HepG2 (cell line): ENCODE data around the gene DSC2. TPM values are rescaled to one million over a fixed set of nuclear protein-coding genes. Genes with fewer than 3 reads are reported as not detected.

Experiments used
- ATAC-seq: fragments of 200-7000 bp; cut with Tn5 transposase; 3 replicates; pipeline ENCODE4 v1.9.1; 2020; ENCODE audit warnings: mild to moderate bottlenecking, moderate library complexity
- BruUV-seq: library from RNA; stranded (reverse); fragments of 400-500 nt; replicated peaks from 2 replicates; lab custom pipeline; 2021; lab: Mats Ljungman, UMichigan
- CTCF ChIA-PET: fragments of 300-600 bp; formaldehyde crosslinking; extraction: SDS; loops from one replicate; lab custom pipeline; 2021; ENCODE audit warnings: low total read pairs, inconsistent platforms, low intra/inter-chr PET ratio; lab: Yijun Ruan, JAX
- POLR2A ChIA-PET: fragments of 350-600 bp; sonication (Branson Sonifier 250); formaldehyde crosslinking; loops from one replicate; lab custom pipeline; 2020; ENCODE audit warnings: antibody characterized with exemption, inconsistent platforms; lab: Yijun Ruan, JAX
- DNase-seq: peaks from one replicate; pipeline ENCODE4 v3.0.0-alpha.2; 2015; ENCODE audit warnings: low spot score
- FAIRE-seq: peaks from 3 replicates; lab custom pipeline; 2011; peaks lifted over from hg19 to GRCh38; lab: Jason Lieb, UNC
- H2AFZ ChIP-seq: one replicate; pipeline ENCODE4 v1.6.1; 2011; ENCODE audit warnings: low read length, inconsistent platforms
- H3K27ac ChIP-seq: fragments of 300-600 bp; 3 replicates; pipeline ENCODE4 v1.8.0; 2011; ENCODE audit warnings: mixed run types, mild to moderate bottlenecking, mixed read lengths, low read length, inconsistent platforms; ENCODE audit not compliant: insufficient read depth; ENCODE audit errors: extremely low read length
- H3K27me3 ChIP-seq, 2 experiments: fragments of 200-600 bp in 1 of 2; 2 replicates in 1 of 2; 3 replicates in 1 of 2; pipeline versions ENCODE4 v1.6.0 to v1.8.0; 2011; ENCODE audit warnings: low read length in 2 of 2, mild to moderate bottlenecking in 2 of 2, moderate library complexity in 2 of 2, inconsistent platforms in 1 of 2; ENCODE audit not compliant: insufficient read depth in 2 of 2, control insufficient read depth in 1 of 2
- H3K36me3 ChIP-seq, 2 experiments: fragments of 200-600 bp in 1 of 2; replicated peaks in 1 of 2; 2 replicates in 1 of 2; 3 replicates in 1 of 2; pipeline versions ENCODE4 v1.5.1 to v1.8.0; 2011; ENCODE audit warnings: low read length in 2 of 2, inconsistent platforms in 1 of 2; ENCODE audit not compliant: insufficient read depth in 2 of 2, control insufficient read depth in 1 of 2
- H3K4me1 ChIP-seq: 2 replicates; pipeline ENCODE4 v1.5.1; 2012; ENCODE audit warnings: low read length, inconsistent platforms; ENCODE audit not compliant: insufficient read depth
- H3K4me2 ChIP-seq: 2 replicates; pipeline ENCODE4 v1.6.0; 2011; ENCODE audit warnings: low read depth, low read length, inconsistent platforms
- H3K4me3 ChIP-seq, 3 experiments: fragments of 200-600 bp in 1 of 3; sonication (generic), shearing (Covaris generic) in 1 of 3; replicated peaks in 1 of 3; 2 replicates each; pipeline ENCODE4 v1.5.1; 2011 to 2016; ENCODE audit warnings: low read length in 3 of 3, inconsistent platforms in 2 of 3, low read depth in 2 of 3, mild to moderate bottlenecking in 2 of 3, control low read depth in 1 of 3, mixed read lengths in 1 of 3; ENCODE audit not compliant: insufficient read depth in 1 of 3
- H3K79me2 ChIP-seq: one replicate; pipeline ENCODE4 v1.6.1; 2011; ENCODE audit warnings: low read length, inconsistent platforms; ENCODE audit not compliant: insufficient read depth
- H3K9ac ChIP-seq: 2 replicates; pipeline ENCODE4 v1.6.0; 2011; ENCODE audit warnings: mild to moderate bottlenecking, low read depth, low read length, inconsistent platforms; ENCODE audit not compliant: insufficient read depth
- H3K9me3 ChIP-seq: 2 replicates; pipeline ENCODE4 v1.5.1; 2012; ENCODE audit warnings: mild to moderate bottlenecking, low read length
- H4K20me1 ChIP-seq: 2 replicates; pipeline ENCODE4 v1.6.0; 2011; ENCODE audit warnings: inconsistent platforms, mild to moderate bottlenecking, low read length, moderate library complexity; ENCODE audit not compliant: insufficient read depth
- GMEB1 ChIP-seq: sonication (generic); formaldehyde crosslinking; IDR thresholded peaks from 2 replicates; pipeline ENCODE4 v1.5.1; 2020; ENCODE audit warnings: missing genetic modification reagents, mild to moderate bottlenecking, borderline replicate concordance
- GMEB2 ChIP-seq: IDR thresholded peaks from 2 replicates; pipeline ENCODE4 v1.6.1; 2016; ENCODE audit warnings: missing biosample characterization, missing genetic modification reagents, low read depth
- POLR2A ChIP-seq, 2 experiments: IDR thresholded peaks; 2 replicates each; pipeline ENCODE4 v1.6.1; 2011; ENCODE audit warnings: low read depth in 2 of 2, low read length in 2 of 2, mild to moderate bottlenecking in 1 of 2, moderate library complexity in 1 of 2; ENCODE audit not compliant: insufficient read depth in 1 of 2
- ZNF607 ChIP-seq: sonication (generic); formaldehyde crosslinking; IDR thresholded peaks from 2 replicates; pipeline ENCODE4 v1.5.1; 2020; ENCODE audit warnings: missing genetic modification reagents, mild to moderate bottlenecking, borderline replicate concordance
- ZNF615 ChIP-seq: sonication (generic); formaldehyde crosslinking; IDR thresholded peaks from 2 replicates; pipeline ENCODE4 v1.5.0; 2020; ENCODE audit warnings: mild to moderate bottlenecking, missing genetic modification reagents, borderline replicate concordance
- ZNF75D ChIP-seq: sonication (generic); formaldehyde crosslinking; IDR thresholded peaks from 2 replicates; pipeline ENCODE4 v1.8.1; 2023; ENCODE audit warnings: missing genetic modification reagents, mild to moderate bottlenecking, borderline replicate concordance
- ZNF775 ChIP-seq: sonication (generic); formaldehyde crosslinking; IDR thresholded peaks from 2 replicates; pipeline ENCODE4 v1.4.0; 2020; ENCODE audit warnings: missing genetic modification reagents, mild to moderate bottlenecking, moderate library complexity, borderline replicate concordance
- ZNF780A ChIP-seq: sonication (generic); formaldehyde crosslinking; IDR thresholded peaks from 2 replicates; pipeline ENCODE4 v1.8.0; 2022; ENCODE audit warnings: mild to moderate bottlenecking, missing genetic modification reagents, moderate library complexity
- WGBS: methylation state at CpG from one replicate; pipeline ENCODE4 v1.1.6; 2017; ENCODE audit warnings: low lambda C conversion rate; 5-methylcytosine and 5-hydroxymethylcytosine counted together
- in situ Hi-C: cut with HindIII; loops from 2 replicates; pipeline ENCODE4 v1.10.0; 2017; ENCODE audit warnings: low pct_unique_long_range_greater_than_20kb; ENCODE audit not compliant: extremely low pct_ligation_motif_present
- intact Hi-C: fragments of 100-400 bp; cut with micrococcal nuclease; formaldehyde crosslinking; loops from one replicate; pipeline ENCODE4 v1.10.0; 2022; ENCODE audit not compliant: unreplicated experiment
- polyA plus RNA-seq, 8 experiments: library from polyadenylated mRNA; depleted of rRNA in 3 of 8; stranded (reverse) in 7 of 8; unstranded in 1 of 8; fragments of >200 nt; fragmentation: Illumina TruSeq in 4 of 8; extraction: Trizol in 4 of 8; gene quantifications; 2 replicates each; pipeline versions ENCODE4 v1.2.1 to v1.2.3, GENCODE V29; 2011 to 2016; ENCODE audit warnings: low read depth in 4 of 8, missing spikeins in 1 of 8, mixed read lengths in 1 of 8; ENCODE audit not compliant: insufficient read depth in 1 of 8
- total RNA-seq, 5 experiments: library from RNA; depleted of rRNA; stranded (reverse); fragments of >200 nt; fragmentation: Illumina TruSeq; extraction: Trizol; gene quantifications; 2 replicates each; pipeline ENCODE4 v1.2.3, GENCODE V29; 2016; ENCODE audit warnings: low read depth in 1 of 5

Gene DSC2
- total and polyA plus RNA-seq, 2 of the 13 experiments (the other 11 are each of a cell fraction or from before 2014, with no cell fraction given) = 7.2 to 24.9 TPM

DNA sequence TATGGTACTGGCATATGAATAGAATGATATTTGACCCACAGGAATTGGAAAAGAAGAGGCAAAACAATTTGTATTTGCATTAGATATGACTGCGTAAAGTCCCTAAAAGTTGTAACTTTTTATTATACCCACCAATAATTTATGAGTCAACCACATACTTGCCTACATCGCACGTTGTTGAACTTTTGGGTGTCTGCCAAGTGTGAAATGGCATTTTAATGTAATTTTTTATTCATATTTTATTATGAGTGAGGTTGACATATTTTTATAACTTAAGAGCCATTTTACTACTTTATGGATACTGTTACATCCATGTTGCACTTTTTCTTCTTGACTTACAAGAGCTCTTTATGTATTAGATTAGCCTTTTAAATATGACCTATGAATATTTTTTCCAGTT, 4.6 kb downstream of the DSC2 start:
- H3K36me3 ChIP-seq = peaks cover 3 to 7% of the 10 kb centered on the region in 2 experiments; a peak in 3 of 5 replicates
- CTCF ChIA-PET = no interaction called here
- H3K4me3 ChIP-seq = no peak overlapping the region
- H3K4me2 ChIP-seq = no peak overlapping the region
- H3K9ac ChIP-seq = no peak overlapping the region
- TF ChIP-seq ZNF775 (CRISPR knock-in tag) (no peak), ZNF75D (CRISPR knock-in tag) (no peak), GMEB2 (CRISPR knock-in tag) (no peak), ZNF615 (CRISPR knock-in tag) (no peak), GMEB1 (CRISPR knock-in tag) (no peak), ZNF607 (CRISPR knock-in tag) (no peak), POLR2A (IDR thresholded peaks at IDR 0.05; ENCODE audit: insufficient read depth in 1 of 2, low read depth in 2 of 2, low read length in 2 of 2) (no peak), ZNF780A (no peak)
- peaks cover 67% of the 10 kb centered on the region for H3K79me2 ChIP-seq
- no peak for DNase-seq
- no peak overlapping the region for H3K27ac ChIP-seq
- intact Hi-C loops = no loop called here
- no peak for FAIRE-seq
- ATAC-seq = no peak
- no peaks in the 10 kb centered on the region; a peak in 1 of 5 replicates for H3K27me3 ChIP-seq
- peaks cover 39% of the 10 kb centered on the region for H3K4me1 ChIP-seq
- 98% methylated on average over 3 of the region's 3 CpGs for WGBS
- in situ Hi-C loops = loop anchor here (10.0 kb wide), 1 partner anchor 417 kb away; no protein-coding TSS in a partner anchor
- no peak overlapping the region for H2AFZ ChIP-seq
- peaks cover 4% of the 10 kb centered on the region; the same call in 1 of the 2 replicates for H4K20me1 ChIP-seq
- no TSS peak for BruUV-seq
- POLR2A ChIA-PET = no interaction called here
- H3K9me3 ChIP-seq = no peaks in the 10 kb centered on the region
